Activated CD4-positive, CD25-positive, alpha-beta regulatory T cell treated with anti-CD3 and anti-CD28 coated beads, Interleukin-2, amount 50 U/mL, for 16 hours (primary cell): Measurements from ENCODE around the gene KCNN2.
"Not testable (repeated sequence)": the region's sequence is repeated elsewhere in the genome, so short reads cannot be mapped to it uniquely, and the experiment has no call there.

Experiments used
- DNase-seq: peaks from one replicate; pipeline ENCODE4 v3.0.0-alpha.2; 2020; ENCODE audit warnings: low read depth, low spot score

The KCNN2 gene

GRCh38 chr5:114418176-114419066 lies 56.6 kb downstream of the KCNN2 start:
- DNase-seq: no peak

GRCh38 chr5:114419067-114419388 lies 57.2 kb downstream of the KCNN2 start:
- no peak for DNase-seq

- no peak for DNase-seq
Observed at GRCh38 chr5:114419959-114420358, 58.1 kb downstream of the KCNN2 start.

GRCh38 chr5:114427204-114427603 lies 65.3 kb downstream of the KCNN2 start:
- DNase-seq: no peak

GRCh38 chr5:114430532-114430931 lies 68.7 kb downstream of the KCNN2 start:
- DNase-seq: no peak

GRCh38 chr5:114432684-114433083 lies 70.8 kb downstream of the KCNN2 start:
- DNase-seq: not testable (repeated sequence)

GRCh38 chr5:114434396-114435219 lies 72.7 kb downstream of the KCNN2 start:
- DNase-seq: no peak

GRCh38 chr5:114435220-114435481 lies 73.3 kb downstream of the KCNN2 start:
- no peak for DNase-seq

- no peak for DNase-seq
Observed at GRCh38 chr5:114435885-114436299, 74.0 kb downstream of the KCNN2 start.

GRCh38 chr5:114437936-114438335 lies 76.1 kb downstream of the KCNN2 start:
- DNase-seq: no peak

GRCh38 chr5:114438471-114438870 lies 76.6 kb downstream of the KCNN2 start:
- no peak for DNase-seq

- no peak for DNase-seq
Observed at GRCh38 chr5:114447084-114447773, 85.4 kb downstream of the KCNN2 start.

- no peak for DNase-seq
Observed at GRCh38 chr5:114448481-114448880, 86.6 kb downstream of the KCNN2 start.

- no peak for DNase-seq
Observed at GRCh38 chr5:114449860-114450421, 88.1 kb downstream of the KCNN2 start.

GRCh38 chr5:114450437-114450836 lies 88.6 kb downstream of the KCNN2 start:
- no peak for DNase-seq

GRCh38 chr5:114458726-114459125 lies 96.9 kb downstream of the KCNN2 start:
- DNase-seq: no peak

GRCh38 chr5:114467171-114467570 lies 105.3 kb downstream of the KCNN2 start:
- no peak for DNase-seq

- no peak for DNase-seq
Observed at GRCh38 chr5:114467729-114468128, 105.9 kb downstream of the KCNN2 start.

- DNase-seq: no peak
Observed at GRCh38 chr5:114469372-114469771, 107.5 kb downstream of the KCNN2 start.

- no peak for DNase-seq
Observed at GRCh38 chr5:114471529-114471928, 109.7 kb downstream of the KCNN2 start.

- no peak for DNase-seq
Observed at GRCh38 chr5:114473541-114473940, 111.7 kb downstream of the KCNN2 start.

GRCh38 chr5:114477816-114478334 lies 116.0 kb downstream of the KCNN2 start:
- no peak for DNase-seq
